Progenitor cell of endocrine pancreas (in vitro differentiated cells): ENCODE data around the gene PPP2R3B. TPM values are rescaled to one million over a fixed set of nuclear protein-coding genes. Genes with fewer than 3 reads are reported as not detected.

Experiments
- DNase-seq: peaks from one replicate; pipeline ENCODE4 v3.0.0; 2021; ENCODE audit warnings: low spot score; ENCODE audit not compliant: unreplicated experiment
- H3K27ac Mint-ChIP-seq: 2 replicates; pipeline ENCODE4 v1.8.0; 2021; ENCODE audit warnings: mild to moderate bottlenecking, moderate library complexity, mixed read lengths
- H3K27me3 Mint-ChIP-seq: 2 replicates; pipeline ENCODE4 v1.8.0; 2021; ENCODE audit warnings: mixed read lengths
- H3K36me3 Mint-ChIP-seq: 2 replicates; pipeline ENCODE4 v1.8.0; 2022; ENCODE audit warnings: mixed read lengths; ENCODE audit not compliant: insufficient read depth
- H3K4me1 Mint-ChIP-seq: 2 replicates; pipeline ENCODE4 v1.8.0; 2021; ENCODE audit warnings: low read depth, mixed read lengths
- H3K4me3 Mint-ChIP-seq: 2 replicates; pipeline ENCODE4 v1.8.0; 2021; ENCODE audit warnings: low read depth, mild to moderate bottlenecking, moderate library complexity, mixed read lengths
- H3K9me3 Mint-ChIP-seq: 2 replicates; pipeline ENCODE4 v1.8.0; 2021; ENCODE audit warnings: low read depth, mixed read lengths
- CTCF ChIP-seq: fragments of 200-600 bp; sonication (generic); IDR thresholded peaks from one replicate; pipeline ENCODE4 v1.5.0; 2021; ENCODE audit warnings: antibody characterized with exemption, mild to moderate bottlenecking; ENCODE audit not compliant: unreplicated experiment
- total RNA-seq: library from RNA; stranded (reverse); gene quantifications from 2 replicates; pipeline ENCODE4 v1.2.1, GENCODE V29; 2021

PPP2R3B gene
- total RNA-seq, 1 donor from 2014 or later, result 72.6 TPM

- DNase-seq, result no peak
- TF ChIP-seq CTCF, result no peak
- Mint-ChIP-seq H3K4me3 (no peak overlapping the region), H3K27me3 (no peaks in the 10 kb centered on the region), H3K4me1 (no peaks in the 10 kb centered on the region), H3K9me3 (peaks cover 5% of the 10 kb centered on the region), H3K27ac (no peak overlapping the region), H3K36me3 (peaks cover 51% of the 10 kb centered on the region)
Observed at GRCh38 chrX:357035-357692, 29.5 kb downstream of the PPP2R3B start.

GRCh38 chrX:356385-357034, 30.2 kb downstream of the PPP2R3B start:
- Mint-ChIP-seq H3K27ac (peak overlapping the region; percentile 50), H3K9me3 (peaks cover 3% of the 10 kb centered on the region)

GRCh38 chrX:355329-356050, 31.2 kb downstream of the PPP2R3B start:
- DNase-seq, result no peak
- peaks cover 40% of the 10 kb centered on the region for H3K36me3 Mint-ChIP-seq
- H3K4me3 Mint-ChIP-seq, result no peak overlapping the region
- no peaks in the 10 kb centered on the region for H3K27me3 Mint-ChIP-seq
- H3K27ac Mint-ChIP-seq, result no peak overlapping the region
- no peaks in the 10 kb centered on the region for H3K4me1 Mint-ChIP-seq
- TF ChIP-seq CTCF, result no peak
- no peaks in the 10 kb centered on the region for H3K9me3 Mint-ChIP-seq

More at GRCh38 chrX:356385-357034, 30.2 kb downstream of the PPP2R3B start:
- no peak overlapping the region for H3K4me3 Mint-ChIP-seq
- H3K36me3 Mint-ChIP-seq, result peaks cover 48% of the 10 kb centered on the region
- no peak for TF ChIP-seq CTCF
- no peaks in the 10 kb centered on the region for H3K4me1 Mint-ChIP-seq
- DNase-seq, result no peak
- H3K27me3 Mint-ChIP-seq, result no peaks in the 10 kb centered on the region

- no peak for TF ChIP-seq CTCF
- Mint-ChIP-seq H3K27ac (no peak overlapping the region), H3K36me3 (peaks cover 34% of the 10 kb centered on the region), H3K9me3 (no peaks in the 10 kb centered on the region), H3K4me1 (no peaks in the 10 kb centered on the region), H3K4me3 (no peak overlapping the region), H3K27me3 (no peaks in the 10 kb centered on the region)
- DNase-seq, result no peak
Observed at GRCh38 chrX:353566-354535, 32.9 kb downstream of the PPP2R3B start.
